NCI-H2081 (cell line): ENCODE results near the gene PRSS23.
"Not testable (repeated sequence)": the region's sequence is repeated elsewhere in the genome, so short reads cannot be mapped to it uniquely, and the experiment has no call there.

Experiments
- DNase-seq, 2 experiments: peaks; one replicate each; lab custom pipeline; 2025; lab: John Stamatoyannopoulos, UW

The PRSS23 gene

GRCh38 chr11:86814775-86815174, 14.4 kb downstream of the PRSS23 start:
- no peak for DNase-seq

GRCh38 chr11:86815726-86816125, 15.4 kb downstream of the PRSS23 start:
- DNase-seq: no peak

GRCh38 chr11:86816251-86816726, 15.9 kb downstream of the PRSS23 start:
- no peak for DNase-seq

- peak; percentile 67 to 69 for DNase-seq
Measured at GRCh38 chr11:86818462-86819192, 18.3 kb downstream of the PRSS23 start.

- not testable (repeated sequence) for DNase-seq
Measured at GRCh38 chr11:86824139-86824538, 23.8 kb downstream of the PRSS23 start.

- DNase-seq: not testable (repeated sequence)
Measured at GRCh38 chr11:86834376-86834775, 34.0 kb downstream of the PRSS23 start.

GRCh38 chr11:86844762-86845508, 44.6 kb downstream of the PRSS23 start:
- not testable (repeated sequence) for DNase-seq

- no peak for DNase-seq
Measured at GRCh38 chr11:86848132-86848531, 47.8 kb downstream of the PRSS23 start.

GRCh38 chr11:86849679-86850078, 49.3 kb downstream of the PRSS23 start:
- DNase-seq: no peak
